Measurements from ENCODE around the gene NTNG2.

DNA sequence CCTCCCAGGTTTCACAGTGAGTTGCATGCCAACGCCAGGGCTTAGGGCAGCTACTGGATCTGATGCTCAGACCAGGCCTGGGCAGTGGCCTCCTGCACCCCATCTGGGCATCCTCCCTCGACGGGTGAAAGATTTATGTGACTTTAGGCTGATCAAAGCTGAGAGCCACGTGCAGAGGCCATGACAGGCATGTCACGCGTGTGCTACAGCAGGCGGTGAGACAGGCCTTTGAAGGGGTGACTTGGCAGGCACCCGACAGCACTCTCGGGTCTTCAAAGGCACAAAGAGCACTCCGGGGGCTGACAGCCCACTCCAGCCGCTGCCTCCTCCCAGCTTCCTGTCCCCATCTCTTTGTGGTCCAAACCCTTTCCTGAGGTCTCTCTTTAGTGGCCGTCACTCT is 66.2 kb downstream of the NTNG2 start:
- TF ChIP-seq CTCF (IDR thresholded peaks at IDR 0.05) (no peak), EP300 (IDR thresholded peaks at IDR 0.05) (no peak), POLR2A (IDR thresholded peaks at IDR 0.05) (no peak), POLR2AphosphoS5 (IDR thresholded peaks at IDR 0.05) (no peak)

Measured in stomach (tissue), 4 donors.